HL-60 (cell line): ENCODE data around the gene PTS.
A peak's percentile ranks its signal among the peaks of the same experiment; 100 is the strongest.

ENCODE experiments used
- DNase-seq, 2 experiments: peaks; one replicate each; pipeline ENCODE4 v3.0.0-alpha.2; 2010 to 2020; ENCODE audit warnings: low read depth in 1 of 2, low spot score in 1 of 2
- H3K27ac ChIP-seq: fragments of 250-450 bp; sonication (Bioruptor Pico); replicated peaks from 2 replicates; pipeline ENCODE4 v1.5.1; 2020; ENCODE audit warnings: mild to moderate bottlenecking, moderate library complexity
- H3K27me3 ChIP-seq: fragments of 250-450 bp; sonication (Bioruptor Pico); 2 replicates; pipeline ENCODE4 v1.5.1; 2021; ENCODE audit warnings: mild to moderate bottlenecking, moderate library complexity; ENCODE audit not compliant: insufficient read depth, poor library complexity, severe bottlenecking
- H3K4me3 ChIP-seq: replicated peaks from 2 replicates; pipeline ENCODE4 v1.5.1; 2011; ENCODE audit warnings: mild to moderate bottlenecking, control low read depth, low read length; ENCODE audit not compliant: insufficient read depth
- GABPA ChIP-seq: IDR thresholded peaks from 2 replicates; pipeline ENCODE4 v1.6.1; 2012; ENCODE audit warnings: low read depth
- POLR2AphosphoS5 ChIP-seq: IDR thresholded peaks from 2 replicates; pipeline ENCODE4 v1.6.1; 2012; ENCODE audit warnings: low read depth
- SPI1 ChIP-seq: IDR thresholded peaks from 2 replicates; pipeline ENCODE4 v1.6.1; 2012; ENCODE audit warnings: low read depth, mild to moderate bottlenecking, borderline replicate concordance
- TF ChIP-seq, protein P1 (sequence below): IDR thresholded peaks from one replicate; pipeline ENCODE4 v1.5.1; 2011; ENCODE audit warnings: low read length, control low read depth, inconsistent platforms; ENCODE audit not compliant: insufficient read depth
- TF ChIP-seq, protein P2 (sequence below): IDR thresholded peaks from 2 replicates; pipeline ENCODE4 v1.6.1; 2012; ENCODE audit warnings: low read depth; ENCODE audit not compliant: insufficient replicate concordance

PTS gene

DNA sequence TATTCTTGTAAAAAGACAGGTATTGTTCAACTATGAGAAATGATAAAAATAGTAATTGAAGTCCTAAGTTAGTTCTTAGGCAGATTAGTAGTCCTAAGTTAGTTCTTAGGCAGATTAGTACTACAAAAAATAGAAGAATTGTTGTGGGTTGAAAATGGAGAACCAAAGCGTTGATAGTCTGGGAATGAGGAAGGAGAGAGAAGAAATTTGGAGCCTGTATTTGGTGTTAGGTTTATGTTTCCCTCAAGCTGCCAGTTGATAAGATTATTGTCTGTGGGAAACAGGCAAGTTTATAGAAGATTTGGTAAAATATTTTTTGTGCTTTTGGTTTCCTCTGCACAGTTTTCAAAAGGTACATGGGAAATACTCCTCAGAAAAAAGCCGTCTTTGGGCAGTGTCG, 47.3 kb upstream of the PTS start:
- DNase-seq = no peak
- TF ChIP-seq SPI1 (no peak), GABPA (no peak), POLR2AphosphoS5 (no peak)
- TF ChIP-seq, protein P1, sequence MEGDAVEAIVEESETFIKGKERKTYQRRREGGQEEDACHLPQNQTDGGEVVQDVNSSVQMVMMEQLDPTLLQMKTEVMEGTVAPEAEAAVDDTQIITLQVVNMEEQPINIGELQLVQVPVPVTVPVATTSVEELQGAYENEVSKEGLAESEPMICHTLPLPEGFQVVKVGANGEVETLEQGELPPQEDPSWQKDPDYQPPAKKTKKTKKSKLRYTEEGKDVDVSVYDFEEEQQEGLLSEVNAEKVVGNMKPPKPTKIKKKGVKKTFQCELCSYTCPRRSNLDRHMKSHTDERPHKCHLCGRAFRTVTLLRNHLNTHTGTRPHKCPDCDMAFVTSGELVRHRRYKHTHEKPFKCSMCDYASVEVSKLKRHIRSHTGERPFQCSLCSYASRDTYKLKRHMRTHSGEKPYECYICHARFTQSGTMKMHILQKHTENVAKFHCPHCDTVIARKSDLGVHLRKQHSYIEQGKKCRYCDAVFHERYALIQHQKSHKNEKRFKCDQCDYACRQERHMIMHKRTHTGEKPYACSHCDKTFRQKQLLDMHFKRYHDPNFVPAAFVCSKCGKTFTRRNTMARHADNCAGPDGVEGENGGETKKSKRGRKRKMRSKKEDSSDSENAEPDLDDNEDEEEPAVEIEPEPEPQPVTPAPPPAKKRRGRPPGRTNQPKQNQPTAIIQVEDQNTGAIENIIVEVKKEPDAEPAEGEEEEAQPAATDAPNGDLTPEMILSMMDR = no peak
- TF ChIP-seq, protein P2, sequence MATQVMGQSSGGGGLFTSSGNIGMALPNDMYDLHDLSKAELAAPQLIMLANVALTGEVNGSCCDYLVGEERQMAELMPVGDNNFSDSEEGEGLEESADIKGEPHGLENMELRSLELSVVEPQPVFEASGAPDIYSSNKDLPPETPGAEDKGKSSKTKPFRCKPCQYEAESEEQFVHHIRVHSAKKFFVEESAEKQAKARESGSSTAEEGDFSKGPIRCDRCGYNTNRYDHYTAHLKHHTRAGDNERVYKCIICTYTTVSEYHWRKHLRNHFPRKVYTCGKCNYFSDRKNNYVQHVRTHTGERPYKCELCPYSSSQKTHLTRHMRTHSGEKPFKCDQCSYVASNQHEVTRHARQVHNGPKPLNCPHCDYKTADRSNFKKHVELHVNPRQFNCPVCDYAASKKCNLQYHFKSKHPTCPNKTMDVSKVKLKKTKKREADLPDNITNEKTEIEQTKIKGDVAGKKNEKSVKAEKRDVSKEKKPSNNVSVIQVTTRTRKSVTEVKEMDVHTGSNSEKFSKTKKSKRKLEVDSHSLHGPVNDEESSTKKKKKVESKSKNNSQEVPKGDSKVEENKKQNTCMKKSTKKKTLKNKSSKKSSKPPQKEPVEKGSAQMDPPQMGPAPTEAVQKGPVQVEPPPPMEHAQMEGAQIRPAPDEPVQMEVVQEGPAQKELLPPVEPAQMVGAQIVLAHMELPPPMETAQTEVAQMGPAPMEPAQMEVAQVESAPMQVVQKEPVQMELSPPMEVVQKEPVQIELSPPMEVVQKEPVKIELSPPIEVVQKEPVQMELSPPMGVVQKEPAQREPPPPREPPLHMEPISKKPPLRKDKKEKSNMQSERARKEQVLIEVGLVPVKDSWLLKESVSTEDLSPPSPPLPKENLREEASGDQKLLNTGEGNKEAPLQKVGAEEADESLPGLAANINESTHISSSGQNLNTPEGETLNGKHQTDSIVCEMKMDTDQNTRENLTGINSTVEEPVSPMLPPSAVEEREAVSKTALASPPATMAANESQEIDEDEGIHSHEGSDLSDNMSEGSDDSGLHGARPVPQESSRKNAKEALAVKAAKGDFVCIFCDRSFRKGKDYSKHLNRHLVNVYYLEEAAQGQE = no peak
- no peaks in the 10 kb centered on the region for H3K27me3 ChIP-seq

DNA sequence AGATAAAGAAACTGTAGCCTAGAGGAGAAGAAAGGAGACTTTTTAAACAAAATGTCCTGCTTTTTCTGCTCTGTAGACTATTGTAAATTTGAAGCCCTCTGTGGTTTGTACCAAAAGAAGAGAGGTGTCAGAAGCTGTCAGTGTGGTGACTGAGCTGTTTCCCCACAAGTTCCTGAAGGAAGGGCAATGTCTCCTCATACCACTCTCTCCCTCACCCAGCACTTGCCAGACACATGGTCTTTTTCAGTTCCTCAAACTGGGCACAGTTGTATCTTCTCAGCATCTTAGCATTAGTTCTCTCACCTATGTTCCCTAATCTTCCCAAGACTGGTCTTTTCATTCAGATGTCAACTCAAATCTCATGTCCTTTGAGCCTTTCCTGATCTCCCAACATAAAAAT, 46.6 kb upstream of the PTS start:
- peak overlapping the region; percentile 46 for H3K27ac ChIP-seq

More for the DNA sequence above, 47.3 kb upstream of the PTS start:
- Histone ChIP-seq H3K27ac (peak overlapping the region; percentile 46), H3K4me3 (no peak overlapping the region)

DNA sequence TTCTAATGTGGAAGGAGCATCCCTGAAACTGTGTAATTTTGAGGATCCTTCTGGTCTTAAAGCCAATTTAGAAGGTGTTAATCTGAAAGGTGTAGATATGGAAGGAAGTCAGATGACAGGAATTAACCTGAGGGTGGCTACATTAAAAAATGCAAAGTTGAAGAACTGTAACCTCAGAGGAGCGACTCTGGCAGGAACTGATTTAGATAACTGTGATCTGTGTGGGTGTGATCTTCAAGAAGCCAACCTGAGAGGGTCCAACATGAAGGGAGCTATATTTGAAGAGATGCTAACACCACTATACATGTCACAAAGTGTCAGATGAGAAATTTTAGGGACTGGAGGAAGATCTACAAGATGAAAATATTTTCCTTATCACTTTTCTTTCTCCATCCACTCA, 43.4 kb upstream of the PTS start:
- TF ChIP-seq, protein P2 = no peak
- TF ChIP-seq SPI1 = no peak
- TF ChIP-seq GABPA = no peak
- no peak for TF ChIP-seq POLR2AphosphoS5
- TF ChIP-seq, protein P1 = no peak
- H3K27me3 ChIP-seq = no peaks in the 10 kb centered on the region
- DNase-seq = no peak

More for the DNA sequence above, 46.6 kb upstream of the PTS start:
- Histone ChIP-seq H3K4me3 (no peak overlapping the region), H3K27me3 (no peaks in the 10 kb centered on the region)
- TF ChIP-seq, protein P2 = no peak
- TF ChIP-seq SPI1 (peak; percentile 92), GABPA (no peak), POLR2AphosphoS5 (peak; percentile 28; the same call in 1 of the 2 replicates)
- TF ChIP-seq, protein P1 = no peak
- DNase-seq = peak in 1 of 2 experiments; percentile 80

More for the DNA sequence above, 43.4 kb upstream of the PTS start:
- no peak overlapping the region for H3K27ac ChIP-seq
- H3K4me3 ChIP-seq = no peak overlapping the region
